Tibial nerve (tissue), 4 donors: ENCODE results near the gene SLC35D1.

Experiments
- EP300 ChIP-seq, 2 donors: sonication (generic); formaldehyde crosslinking; IDR thresholded peaks; one replicate each; pipeline ENCODE4 v1.6.1; 2017; ENCODE audit warnings: antibody characterized with exemption in 2 of 2, mild to moderate bottlenecking in 1 of 2
- POLR2A ChIP-seq, 2 donors: fragments of 450-650 bp; IDR thresholded peaks; one replicate each; pipeline ENCODE4 v1.6.1; 2017; ENCODE audit warnings: antibody characterized with exemption in 2 of 2, mild to moderate bottlenecking in 2 of 2, moderate library complexity in 2 of 2
- TF ChIP-seq, protein P1 (sequence below), 5 experiments: fragments of 200-600 bp in 3 of 5; fragments of 450-650 bp in 2 of 5; sonication (generic) in 3 of 5; IDR thresholded peaks; one replicate each; pipeline ENCODE4 v1.5.1; 2016 to 2019; ENCODE audit warnings: antibody characterized with exemption in 5 of 5, mild to moderate bottlenecking in 3 of 5, moderate library complexity in 2 of 5

DNA sequence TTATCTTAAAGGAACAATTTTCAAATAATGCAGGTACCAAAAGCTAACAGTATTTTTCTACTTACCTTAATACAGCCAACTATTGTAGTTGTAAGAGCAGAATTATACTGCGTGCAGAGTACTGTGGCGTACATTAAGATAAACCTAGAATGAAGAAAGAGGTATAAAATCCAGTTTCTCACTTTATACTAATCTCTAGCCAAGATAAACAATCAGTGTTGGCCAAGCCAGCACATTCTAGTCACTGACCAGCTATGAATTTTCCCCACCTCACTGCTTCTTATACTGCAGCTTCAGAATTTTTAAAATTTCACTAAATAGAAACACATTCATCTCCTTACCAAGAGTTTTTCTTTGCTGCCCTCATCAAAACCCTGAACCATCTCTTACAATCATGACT is 33.6 kb downstream of the SLC35D1 start:
- TF ChIP-seq POLR2A (IDR thresholded peaks at IDR 0.05) (no peak), EP300 (IDR thresholded peaks at IDR 0.05) (no peak)
- TF ChIP-seq, protein P1, sequence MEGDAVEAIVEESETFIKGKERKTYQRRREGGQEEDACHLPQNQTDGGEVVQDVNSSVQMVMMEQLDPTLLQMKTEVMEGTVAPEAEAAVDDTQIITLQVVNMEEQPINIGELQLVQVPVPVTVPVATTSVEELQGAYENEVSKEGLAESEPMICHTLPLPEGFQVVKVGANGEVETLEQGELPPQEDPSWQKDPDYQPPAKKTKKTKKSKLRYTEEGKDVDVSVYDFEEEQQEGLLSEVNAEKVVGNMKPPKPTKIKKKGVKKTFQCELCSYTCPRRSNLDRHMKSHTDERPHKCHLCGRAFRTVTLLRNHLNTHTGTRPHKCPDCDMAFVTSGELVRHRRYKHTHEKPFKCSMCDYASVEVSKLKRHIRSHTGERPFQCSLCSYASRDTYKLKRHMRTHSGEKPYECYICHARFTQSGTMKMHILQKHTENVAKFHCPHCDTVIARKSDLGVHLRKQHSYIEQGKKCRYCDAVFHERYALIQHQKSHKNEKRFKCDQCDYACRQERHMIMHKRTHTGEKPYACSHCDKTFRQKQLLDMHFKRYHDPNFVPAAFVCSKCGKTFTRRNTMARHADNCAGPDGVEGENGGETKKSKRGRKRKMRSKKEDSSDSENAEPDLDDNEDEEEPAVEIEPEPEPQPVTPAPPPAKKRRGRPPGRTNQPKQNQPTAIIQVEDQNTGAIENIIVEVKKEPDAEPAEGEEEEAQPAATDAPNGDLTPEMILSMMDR (IDR thresholded peaks at IDR 0.05) = no peak
